Measurements from ENCODE around the gene CCDC188. TPM values are rescaled to one million over a fixed set of nuclear protein-coding genes. Genes with fewer than 3 reads are reported as not detected.

Gene CCDC188
- total and polyA plus RNA-seq, 9 of the 15 experiments (the other 6 are each of a cell fraction or from before 2014, with no cell fraction given): not detected

- TF ChIP-seq ZNF740 (CRISPR knock-in tag; IDR thresholded peaks at IDR 0.05) (no peak), ZNF740 (tag; IDR thresholded peaks at IDR 0.05) (no peak), ARID3B (CRISPR knock-in tag; IDR thresholded peaks at IDR 0.05; ENCODE audit: borderline replicate concordance) (no peak), CREB3 (tag; conservative IDR thresholded peaks at IDR 0.05; ENCODE audit: low read depth) (no peak), NFYB (IDR thresholded peaks at IDR 0.05; ENCODE audit: extremely low read depth, insufficient read length) (no peak), NCOA2 (IDR thresholded peaks at IDR 0.05; ENCODE audit: partially characterized antibody in 2 of 2) (no peak), HMG20A (CRISPR knock-in tag; conservative IDR thresholded peaks at IDR 0.05) (no peak), NUFIP1 (IDR thresholded peaks at IDR 0.05; ENCODE audit: partially characterized antibody) (no peak), ZNF146 (CRISPR knock-in tag; IDR thresholded peaks at IDR 0.05; ENCODE audit: unreplicated experiment) (no peak), TFAM (CRISPR knock-in tag; conservative IDR thresholded peaks at IDR 0.05) (no peak), KLF13 (tag; IDR thresholded peaks at IDR 0.05; ENCODE audit: borderline replicate concordance, low read depth) (no peak), POLR3G (IDR thresholded peaks at IDR 0.05; ENCODE audit: extremely low read depth, insufficient read length, insufficient replicate concordance) (no peak), WHSC1 (IDR thresholded peaks at IDR 0.05; ENCODE audit: low read length) (no peak), NELFE (IDR thresholded peaks at IDR 0.05; ENCODE audit: insufficient read depth, insufficient read length) (no peak), ZMIZ1 (IDR thresholded peaks at IDR 0.05; ENCODE audit: low read depth in 2 of 2, low read length in 2 of 2) (no peak), HDAC6 (IDR thresholded peaks at IDR 0.05; ENCODE audit: low read depth, low read length) (no peak), EP300 (IDR thresholded peaks at IDR 0.05; ENCODE audit: low read length) (no peak)
- TF ChIP-seq, protein P1, sequence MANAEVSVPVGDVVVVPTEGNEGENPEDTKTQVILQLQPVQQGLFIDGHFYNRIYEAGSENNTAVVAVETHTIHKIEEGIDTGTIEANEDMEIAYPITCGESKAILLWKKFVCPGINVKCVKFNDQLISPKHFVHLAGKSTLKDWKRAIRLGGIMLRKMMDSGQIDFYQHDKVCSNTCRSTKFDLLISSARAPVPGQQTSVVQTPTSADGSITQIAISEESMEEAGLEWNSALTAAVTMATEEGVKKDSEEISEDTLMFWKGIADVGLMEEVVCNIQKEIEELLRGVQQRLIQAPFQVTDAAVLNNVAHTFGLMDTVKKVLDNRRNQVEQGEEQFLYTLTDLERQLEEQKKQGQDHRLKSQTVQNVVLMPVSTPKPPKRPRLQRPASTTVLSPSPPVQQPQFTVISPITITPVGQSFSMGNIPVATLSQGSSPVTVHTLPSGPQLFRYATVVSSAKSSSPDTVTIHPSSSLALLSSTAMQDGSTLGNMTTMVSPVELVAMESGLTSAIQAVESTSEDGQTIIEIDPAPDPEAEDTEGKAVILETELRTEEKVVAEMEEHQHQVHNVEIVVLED (CRISPR knock-in tag; IDR thresholded peaks at IDR 0.05): no peak
- TF ChIP-seq, protein P2, sequence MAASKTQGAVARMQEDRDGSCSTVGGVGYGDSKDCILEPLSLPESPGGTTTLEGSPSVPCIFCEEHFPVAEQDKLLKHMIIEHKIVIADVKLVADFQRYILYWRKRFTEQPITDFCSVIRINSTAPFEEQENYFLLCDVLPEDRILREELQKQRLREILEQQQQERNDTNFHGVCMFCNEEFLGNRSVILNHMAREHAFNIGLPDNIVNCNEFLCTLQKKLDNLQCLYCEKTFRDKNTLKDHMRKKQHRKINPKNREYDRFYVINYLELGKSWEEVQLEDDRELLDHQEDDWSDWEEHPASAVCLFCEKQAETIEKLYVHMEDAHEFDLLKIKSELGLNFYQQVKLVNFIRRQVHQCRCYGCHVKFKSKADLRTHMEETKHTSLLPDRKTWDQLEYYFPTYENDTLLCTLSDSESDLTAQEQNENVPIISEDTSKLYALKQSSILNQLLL (CRISPR knock-in tag; IDR thresholded peaks at IDR 0.05; ENCODE audit: borderline replicate concordance): no peak
Measured at GRCh38 chr22:20188567-20188877, 37.7 kb upstream of the CCDC188 start (continued).
